DND-41 (cell line): Measurements from ENCODE around the gene POTEG.
"Not testable (repeated sequence)": the region's sequence is repeated elsewhere in the genome, so short reads cannot be mapped to it uniquely, and the experiment has no call there.

Experiments used
- ATAC-seq: fragments of 200-7000 bp; cut with Tn5 transposase; 3 replicates; pipeline ENCODE4 v1.9.1; 2021; ENCODE audit warnings: low read depth; ENCODE audit not compliant: insufficient read depth
- DNase-seq: peaks from one replicate; pipeline ENCODE4 v3.0.0-alpha.2; 2020
- H2AFZ ChIP-seq: 2 replicates; pipeline ENCODE4 v1.6.0; 2012; ENCODE audit warnings: low read depth, low read length
- H3K27ac ChIP-seq: 2 replicates; pipeline ENCODE4 v1.5.1; 2012; ENCODE audit warnings: low read length, inconsistent platforms
- H3K27me3 ChIP-seq: fragments of 200-600 bp; sonication (generic); 2 replicates; pipeline ENCODE4 v1.6.0; 2012; ENCODE audit warnings: low read length, mild to moderate bottlenecking, inconsistent platforms; ENCODE audit not compliant: insufficient read depth, poor library complexity
- H3K36me3 ChIP-seq: 2 replicates; pipeline ENCODE4 v1.5.1; 2012; ENCODE audit warnings: low read length, inconsistent platforms; ENCODE audit not compliant: insufficient read depth
- H3K4me1 ChIP-seq: 2 replicates; pipeline ENCODE4 v1.5.1; 2012; ENCODE audit warnings: mild to moderate bottlenecking, low read length; ENCODE audit not compliant: insufficient read depth
- H3K4me2 ChIP-seq: 2 replicates; pipeline ENCODE4 v1.6.0; 2012; ENCODE audit warnings: mild to moderate bottlenecking, moderate library complexity, low read length, inconsistent platforms; ENCODE audit not compliant: insufficient read depth
- H3K4me3 ChIP-seq, 2 experiments: fragments of 200-600 bp in 1 of 2; shearing (Covaris generic) in 1 of 2; 2 replicates each; pipeline ENCODE4 v1.5.1; 2012 to 2016; ENCODE audit warnings: inconsistent platforms in 2 of 2, low read length in 2 of 2, mild to moderate bottlenecking in 2 of 2, low read depth in 1 of 2, moderate library complexity in 1 of 2
- H3K79me2 ChIP-seq: 2 replicates; pipeline ENCODE4 v1.6.0; 2012; ENCODE audit warnings: low read length, inconsistent platforms; ENCODE audit not compliant: insufficient read depth
- H3K9ac ChIP-seq: 2 replicates; pipeline ENCODE4 v1.6.0; 2012; ENCODE audit warnings: low read depth, mild to moderate bottlenecking, inconsistent platforms, low read length, moderate library complexity
- H3K9me3 ChIP-seq: 2 replicates; pipeline ENCODE4 v1.5.1; 2012; ENCODE audit warnings: low read length, moderate library complexity, mild to moderate bottlenecking, inconsistent platforms; ENCODE audit not compliant: insufficient read depth, severe bottlenecking
- H4K20me1 ChIP-seq: 2 replicates; pipeline ENCODE4 v1.6.0; 2012; ENCODE audit warnings: low read length; ENCODE audit not compliant: insufficient read depth

The POTEG gene

GRCh38 chr14:19436311-19437125 is 2.4 kb upstream of the POTEG start:
- not testable (repeated sequence) for H2AFZ ChIP-seq, H3K27me3 ChIP-seq, DNase-seq, H4K20me1 ChIP-seq, ATAC-seq, H3K9ac ChIP-seq, H3K79me2 ChIP-seq, H3K9me3 ChIP-seq, H3K4me2 ChIP-seq, H3K36me3 ChIP-seq, H3K27ac ChIP-seq, H3K4me3 ChIP-seq, H3K4me1 ChIP-seq

GRCh38 chr14:19435852-19436251 is 1.7 kb upstream of the POTEG start:
- H3K27me3 ChIP-seq, H3K4me3 ChIP-seq, H4K20me1 ChIP-seq, H3K9me3 ChIP-seq, H3K4me1 ChIP-seq, H3K9ac ChIP-seq, H2AFZ ChIP-seq, H3K36me3 ChIP-seq, DNase-seq, H3K4me2 ChIP-seq, H3K27ac ChIP-seq, ATAC-seq, H3K79me2 ChIP-seq: not testable (repeated sequence)

- not testable (repeated sequence) for ATAC-seq
Measured at GRCh38 chr14:19434891-19435290, 750 bp upstream of the POTEG start.

GRCh38 chr14:19433765-19434164 is 376 bp downstream of the POTEG start:
- not testable (repeated sequence) for DNase-seq, H3K4me1 ChIP-seq, H3K27ac ChIP-seq, ATAC-seq, H2AFZ ChIP-seq, H3K9ac ChIP-seq, H3K79me2 ChIP-seq, H3K4me2 ChIP-seq, H3K4me3 ChIP-seq, H3K36me3 ChIP-seq, H4K20me1 ChIP-seq, H3K9me3 ChIP-seq, H3K27me3 ChIP-seq

More at GRCh38 chr14:19434891-19435290, 750 bp upstream of the POTEG start:
- H3K4me3 ChIP-seq, H3K4me1 ChIP-seq, H3K9me3 ChIP-seq, H3K27ac ChIP-seq, H2AFZ ChIP-seq, H4K20me1 ChIP-seq, DNase-seq, H3K36me3 ChIP-seq, H3K79me2 ChIP-seq, H3K9ac ChIP-seq, H3K27me3 ChIP-seq, H3K4me2 ChIP-seq: not testable (repeated sequence)

GRCh38 chr14:19408519-19408918 is 25.6 kb downstream of the POTEG start:
- not testable (repeated sequence) for H3K36me3 ChIP-seq, H3K27me3 ChIP-seq, H3K4me1 ChIP-seq, H3K9ac ChIP-seq, ATAC-seq, H3K79me2 ChIP-seq, H4K20me1 ChIP-seq, H2AFZ ChIP-seq, H3K4me2 ChIP-seq, H3K27ac ChIP-seq, H3K9me3 ChIP-seq, H3K4me3 ChIP-seq, DNase-seq

GRCh38 chr14:19402097-19402496 is 32.0 kb downstream of the POTEG start:
- H3K27me3 ChIP-seq, H3K9me3 ChIP-seq, ATAC-seq, H2AFZ ChIP-seq, H3K4me3 ChIP-seq, H3K9ac ChIP-seq, DNase-seq, H3K36me3 ChIP-seq, H4K20me1 ChIP-seq, H3K4me2 ChIP-seq, H3K27ac ChIP-seq, H3K79me2 ChIP-seq, H3K4me1 ChIP-seq: not testable (repeated sequence)

GRCh38 chr14:19394727-19395126 is 39.4 kb downstream of the POTEG start:
- not testable (repeated sequence) for H3K4me2 ChIP-seq, H3K79me2 ChIP-seq, H3K4me3 ChIP-seq, ATAC-seq, DNase-seq, H3K9me3 ChIP-seq, H3K27ac ChIP-seq, H3K4me1 ChIP-seq, H3K9ac ChIP-seq, H3K36me3 ChIP-seq, H3K27me3 ChIP-seq, H2AFZ ChIP-seq, H4K20me1 ChIP-seq

GRCh38 chr14:19390230-19390629 is 43.9 kb downstream of the POTEG start:
- H3K4me3 ChIP-seq, ATAC-seq, H3K36me3 ChIP-seq, H3K4me2 ChIP-seq, H3K27me3 ChIP-seq, H3K9me3 ChIP-seq, H3K79me2 ChIP-seq, DNase-seq, H2AFZ ChIP-seq, H4K20me1 ChIP-seq, H3K9ac ChIP-seq, H3K27ac ChIP-seq, H3K4me1 ChIP-seq: not testable (repeated sequence)
